NAMALWA (cell line): ENCODE measurements around the gene CFAP119.

Experiments used
- DNase-seq: peaks from one replicate; pipeline ENCODE4 v3.0.0-alpha.2; 2015; ENCODE audit warnings: low spot score

The CFAP119 gene

DNA sequence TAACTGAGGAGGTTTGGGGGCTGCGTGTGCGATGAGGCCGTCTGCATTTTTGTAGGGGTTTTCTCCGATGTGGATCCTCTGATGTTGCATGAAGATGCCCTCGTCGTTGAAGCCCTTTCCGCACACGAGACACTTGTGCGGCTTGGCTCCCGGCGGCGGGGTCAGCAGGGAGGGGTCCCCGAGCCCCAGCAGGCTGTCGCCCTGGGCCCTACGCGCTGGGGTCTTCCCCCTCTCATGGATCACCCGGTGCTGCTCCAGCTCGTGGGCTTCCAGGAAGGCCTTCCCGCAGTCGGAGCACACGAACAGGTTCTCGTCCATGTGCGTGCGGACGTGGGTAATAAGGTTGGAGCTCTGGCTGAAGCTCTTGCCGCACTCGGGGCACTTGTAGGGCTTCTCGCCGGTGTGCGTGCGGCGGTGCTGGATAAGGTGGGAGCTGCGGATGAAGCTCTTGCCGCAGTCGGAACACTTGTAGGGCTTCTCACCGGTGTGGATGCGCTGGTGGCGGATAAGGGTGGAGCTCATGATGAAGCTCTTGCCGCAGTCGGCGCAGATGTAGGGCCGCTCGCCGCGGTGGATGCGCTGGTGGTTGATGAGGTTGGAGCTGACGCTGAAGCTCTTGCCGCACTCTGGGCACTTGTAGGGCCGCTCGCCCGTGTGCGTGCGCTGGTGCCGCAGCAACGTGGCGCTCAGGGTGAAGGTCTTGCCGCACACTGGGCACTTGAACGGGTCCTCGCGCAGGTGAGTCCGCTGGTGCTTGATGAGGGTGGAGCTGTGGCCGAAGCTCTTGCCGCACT lies 20.8 kb upstream of the CFAP119 start:
- no peak for DNase-seq

DNA sequence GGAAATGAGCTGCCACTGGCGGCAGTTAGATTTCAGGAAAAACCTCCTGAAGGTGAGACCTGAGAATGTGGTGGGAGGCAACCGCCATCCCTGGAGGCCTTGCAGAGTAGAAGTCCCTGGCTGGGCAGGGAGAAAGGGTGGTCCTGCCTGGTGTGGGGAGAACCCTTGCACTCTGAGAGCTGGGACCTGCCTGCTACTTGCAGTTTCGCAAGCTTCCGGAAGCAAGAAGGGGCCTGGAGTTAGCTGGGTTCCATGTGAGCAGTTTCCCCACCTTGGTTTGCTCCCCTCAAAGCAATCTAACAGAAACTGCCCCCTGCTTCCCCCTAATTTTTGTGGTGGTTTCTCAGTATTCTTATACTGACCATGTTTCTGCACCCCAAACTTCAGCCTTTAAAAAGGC lies 18.7 kb upstream of the CFAP119 start:
- DNase-seq, result no peak

- no peak for DNase-seq
Observed at GRCh38 chr16:30780021-30780420, 18.2 kb upstream of the CFAP119 start.

DNA sequence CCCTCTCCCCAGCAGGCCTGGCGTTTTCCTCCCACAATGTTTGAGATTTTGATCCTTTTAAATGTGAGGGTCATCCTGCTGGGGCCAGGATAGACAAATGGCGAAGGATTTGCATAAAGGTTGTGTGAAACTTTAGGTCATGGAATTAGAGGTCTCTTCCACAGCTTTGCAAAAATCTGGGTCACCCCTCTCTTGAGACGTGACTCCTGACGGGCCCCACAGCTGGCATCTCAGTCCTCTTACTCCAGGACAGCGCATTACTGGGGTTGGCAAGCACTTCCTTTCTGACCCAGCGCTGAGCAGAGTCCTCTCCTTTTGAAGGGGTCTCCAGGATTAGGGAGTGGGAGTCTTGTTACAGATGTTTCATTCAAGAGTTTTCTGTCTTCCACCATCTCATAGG lies 17.7 kb upstream of the CFAP119 start:
- no peak for DNase-seq

DNA sequence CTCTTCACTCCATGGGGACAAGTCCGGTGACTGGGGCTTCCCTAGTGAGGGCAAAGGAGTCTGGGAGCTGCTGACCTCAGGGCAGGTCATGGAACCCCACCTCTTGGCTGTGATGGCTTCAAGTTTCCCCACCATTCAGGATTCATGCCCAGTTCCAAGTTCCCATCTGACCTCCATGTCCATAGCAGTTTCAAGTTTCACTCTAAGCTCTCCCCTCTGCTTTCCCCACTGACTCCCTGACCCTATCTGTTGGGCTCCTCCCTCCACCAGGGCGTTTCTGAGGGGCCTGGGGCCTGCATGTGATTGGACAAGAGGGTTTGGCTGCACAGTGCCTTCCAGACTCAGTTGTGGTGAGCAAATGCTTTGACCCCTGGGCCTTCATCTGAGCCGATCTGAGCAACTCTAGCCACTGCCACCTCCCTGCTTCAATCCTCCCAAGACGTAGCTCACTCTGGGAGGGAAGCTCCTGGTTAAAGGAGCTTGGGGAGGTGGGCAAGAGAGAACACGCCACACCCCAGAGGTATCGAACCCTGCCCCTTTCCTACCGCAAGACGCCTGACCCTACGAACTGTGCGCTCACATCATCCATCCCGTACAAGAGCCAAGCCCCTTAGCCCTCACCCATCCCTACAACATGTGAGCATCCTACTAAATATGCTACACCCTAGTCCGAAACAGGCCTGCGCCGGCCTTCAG lies 16.8 kb upstream of the CFAP119 start:
- DNase-seq, result no peak

DNA sequence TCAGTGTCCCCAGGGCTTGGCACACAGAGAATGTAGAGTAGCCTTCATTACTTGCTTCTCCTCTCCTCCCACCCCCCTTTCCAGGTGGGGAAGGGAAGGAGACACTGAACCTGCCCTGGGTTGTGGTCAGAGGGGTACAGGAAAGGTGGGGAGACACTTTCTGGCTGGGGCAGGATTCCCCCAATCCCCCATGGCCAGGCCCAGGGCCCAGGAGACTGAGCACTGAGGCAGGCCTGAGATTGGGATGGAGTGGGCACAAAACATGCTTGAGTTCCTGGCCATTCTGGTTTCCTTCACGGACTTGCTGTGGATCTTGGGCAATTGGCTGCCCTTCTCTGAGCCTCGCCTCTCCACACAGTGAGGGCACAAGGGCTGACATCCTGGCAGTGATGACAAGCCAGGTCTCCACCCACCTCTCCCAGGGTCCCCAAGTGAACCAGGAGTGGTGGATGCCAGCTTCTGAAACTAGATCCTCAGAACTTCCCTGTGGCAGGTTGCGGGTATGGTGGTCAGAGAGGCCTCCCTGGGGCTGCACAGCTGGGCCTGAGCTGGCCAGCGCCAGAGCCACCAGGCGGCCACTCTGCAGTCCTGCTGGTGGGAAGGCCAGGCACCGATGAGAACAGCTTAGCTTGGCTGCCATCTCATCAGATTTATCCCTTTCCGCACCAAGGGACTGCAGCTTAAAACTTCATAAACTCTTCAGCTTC lies 15.9 kb upstream of the CFAP119 start:
- DNase-seq, result no peak

GRCh38 chr16:30775392-30776188 lies 13.7 kb upstream of the CFAP119 start:
- DNase-seq, result no peak

DNA sequence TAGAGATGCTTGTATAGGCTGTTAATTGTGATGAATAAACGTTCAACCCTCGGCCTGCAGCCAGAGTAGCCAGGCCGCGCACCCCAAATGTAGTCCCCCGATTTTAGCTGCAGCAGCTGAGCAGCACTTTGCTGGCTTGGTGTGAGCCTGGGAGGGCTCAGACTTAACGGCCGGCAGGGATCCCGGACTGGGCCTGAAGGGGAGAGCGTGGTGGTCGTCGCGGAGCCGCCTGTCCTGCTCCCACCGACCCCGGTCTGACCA lies 13.2 kb upstream of the CFAP119 start:
- no peak for DNase-seq

- DNase-seq, result no peak
Observed at GRCh38 chr16:30774367-30775130, 12.7 kb upstream of the CFAP119 start.

DNA sequence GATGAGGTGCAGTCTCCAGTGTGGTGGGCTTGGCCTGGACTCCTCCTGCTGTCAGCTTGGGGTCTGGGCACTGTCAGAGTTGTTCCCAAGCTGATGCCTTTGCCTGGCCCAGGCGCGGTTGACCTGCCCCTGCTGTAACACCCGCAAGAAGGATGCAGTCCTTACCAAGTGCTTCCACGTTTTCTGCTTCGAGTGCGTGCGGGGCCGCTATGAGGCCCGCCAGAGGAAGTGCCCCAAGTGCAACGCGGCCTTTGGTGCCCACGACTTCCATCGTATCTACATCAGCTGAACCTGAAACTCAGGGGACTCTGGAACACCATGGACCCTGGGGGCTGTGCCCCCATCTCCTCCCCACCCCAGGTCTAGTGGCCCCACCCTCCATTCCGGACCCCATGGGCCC lies 12.0 kb upstream of the CFAP119 start:
- DNase-seq, result no peak

GRCh38 chr16:30771726-30772125 lies 9.9 kb upstream of the CFAP119 start:
- no peak for DNase-seq

GRCh38 chr16:30769379-30770089 lies 7.7 kb upstream of the CFAP119 start:
- DNase-seq, result no peak

- DNase-seq, result no peak
Observed at GRCh38 chr16:30768583-30769181, 6.8 kb upstream of the CFAP119 start.

- no peak for DNase-seq
Observed at GRCh38 chr16:30767767-30768465, 6.1 kb upstream of the CFAP119 start.

DNA sequence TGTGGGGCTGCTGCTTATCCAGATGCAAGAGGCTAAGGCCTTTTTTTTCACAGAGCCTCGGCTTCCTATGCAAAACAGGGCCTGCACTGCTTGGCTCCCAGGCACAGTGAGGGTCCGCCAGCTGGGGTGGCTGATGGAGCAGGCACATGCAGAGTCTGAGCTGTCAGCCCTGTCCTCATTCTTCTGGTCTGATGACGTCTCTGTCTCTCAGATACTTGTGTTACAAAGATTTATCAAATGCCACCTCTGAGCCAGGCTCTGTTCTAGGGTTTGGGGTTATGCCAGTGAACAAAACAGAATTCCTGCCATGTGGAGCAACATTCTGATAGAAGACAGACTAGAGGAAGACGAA lies 5.0 kb upstream of the CFAP119 start:
- no peak for DNase-seq

DNA sequence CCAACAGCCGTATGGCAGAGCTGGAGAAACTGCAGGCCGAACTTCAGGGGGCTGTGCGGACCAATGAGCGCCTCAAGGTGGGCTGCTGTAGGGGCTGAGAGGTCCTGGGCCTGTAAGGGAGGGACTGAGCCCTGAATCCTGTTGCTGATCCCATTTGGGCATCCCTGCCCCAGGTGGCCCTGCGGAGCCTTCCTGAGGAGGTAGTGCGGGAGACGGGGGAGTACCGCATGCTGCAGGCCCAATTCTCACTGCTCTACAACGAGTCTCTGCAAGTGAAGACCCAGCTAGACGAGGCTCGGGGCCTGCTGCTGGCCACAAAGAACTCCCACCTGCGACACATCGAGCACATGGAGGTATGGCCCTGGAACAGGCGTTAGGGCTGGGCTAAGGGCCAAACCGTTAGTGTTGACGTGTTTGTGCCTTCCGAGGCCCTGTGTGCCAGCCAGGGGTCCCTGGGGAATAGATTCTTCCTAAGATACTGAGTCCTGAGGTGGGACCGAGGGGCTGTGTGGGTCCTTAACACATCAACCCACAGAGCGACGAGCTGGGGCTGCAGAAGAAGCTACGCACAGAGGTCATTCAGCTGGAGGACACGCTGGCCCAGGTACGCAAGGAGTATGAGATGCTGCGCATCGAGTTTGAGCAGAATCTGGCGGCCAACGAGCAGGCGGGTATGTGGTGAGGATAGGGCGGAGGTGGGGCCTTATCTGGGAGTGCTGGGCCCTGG lies 4.5 kb upstream of the CFAP119 start:
- no peak for DNase-seq

DNA sequence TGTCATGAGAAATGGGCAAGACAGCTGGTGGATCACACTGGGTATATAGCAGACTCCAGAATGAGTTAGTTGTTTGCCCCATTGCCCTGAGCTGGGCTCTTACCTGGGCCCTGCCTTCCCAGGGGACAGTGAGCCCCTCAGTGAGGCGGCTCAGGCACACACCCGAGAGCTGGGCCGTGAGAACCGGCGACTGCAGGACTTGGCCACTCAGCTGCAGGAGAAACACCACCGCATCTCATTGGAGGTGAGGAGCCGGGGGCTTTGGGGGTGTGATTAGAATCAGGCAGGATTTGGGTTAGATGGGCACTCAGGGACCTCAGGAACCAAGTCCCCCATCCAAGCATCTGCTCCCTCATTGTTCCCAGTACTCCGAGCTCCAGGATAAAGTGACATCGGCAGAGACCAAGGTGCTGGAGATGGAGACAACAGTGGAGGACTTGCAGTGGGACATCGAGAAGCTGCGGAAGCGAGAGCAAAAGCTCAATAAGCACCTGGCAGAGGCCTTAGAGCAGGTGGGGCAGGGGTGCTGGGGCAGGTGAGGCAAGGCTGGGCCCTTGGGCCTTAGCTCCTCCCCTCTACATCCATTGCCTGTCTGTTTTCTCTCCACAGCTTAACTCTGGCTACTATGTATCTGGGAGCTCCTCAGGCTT lies 3.1 kb upstream of the CFAP119 start:
- DNase-seq, result no peak

DNA sequence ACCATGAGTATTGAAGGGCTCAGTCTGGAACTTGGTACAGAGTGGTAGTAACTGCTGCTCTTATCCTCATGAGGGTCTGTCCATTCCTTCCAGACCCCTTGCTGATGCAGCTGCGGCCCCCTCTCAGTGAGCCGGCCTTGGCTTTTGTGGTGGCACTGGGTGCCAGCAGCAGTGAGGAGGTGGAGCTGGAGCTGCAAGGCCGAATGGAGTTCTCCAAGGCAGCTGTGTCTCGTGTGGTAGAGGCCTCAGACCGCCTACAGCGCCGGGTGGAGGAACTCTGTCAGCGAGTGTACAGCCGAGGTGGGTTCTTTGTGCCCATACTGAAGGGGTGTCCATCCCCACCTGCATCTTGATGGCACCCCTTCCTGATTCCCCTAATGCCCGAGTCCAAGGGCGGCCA lies 2.2 kb upstream of the CFAP119 start:
- no peak for DNase-seq
